Measurements from ENCODE around the gene RNF212B.
"Not testable (repeated sequence)": the region's sequence is repeated elsewhere in the genome, so short reads cannot be mapped to it uniquely, and the experiment has no call there.

RNF212B gene

GRCh38 chr14:23252420-23253333 is 14.9 kb downstream of the RNF212B start:
- H3K4me3 ChIP-seq (ENCODE audit: low read depth, low read length), result no peak overlapping the region
- ChIA-PET POLR2A (no interaction called here), CTCF (interaction anchor here (0.7 kb wide), 1 partner anchor 9 kb away, joined by 3 read pairs; no protein-coding TSS in a partner anchor)
- no peak for DNase-seq (ENCODE audit: low read depth, low spot score)
- no peak for TF ChIP-seq CTCF (IDR thresholded peaks at IDR 0.05; ENCODE audit: insufficient read depth, low read length, missing control alignments)

GRCh38 chr14:23258256-23258655 is 20.5 kb downstream of the RNF212B start:
- CTCF ChIA-PET, result interaction anchor here (1.0 to 3.2 kb wide), 2 partner anchors 9 to 122 kb away, joined by 3 to 9 read pairs; no protein-coding TSS in a partner anchor
- no peak overlapping the region for H3K4me3 ChIP-seq (ENCODE audit: low read depth, low read length)
- POLR2A ChIA-PET, result no interaction called here
- no peak for DNase-seq (ENCODE audit: low read depth, low spot score)
- TF ChIP-seq CTCF (IDR thresholded peaks at IDR 0.05; ENCODE audit: insufficient read depth, low read length, missing control alignments), result no peak

DNA sequence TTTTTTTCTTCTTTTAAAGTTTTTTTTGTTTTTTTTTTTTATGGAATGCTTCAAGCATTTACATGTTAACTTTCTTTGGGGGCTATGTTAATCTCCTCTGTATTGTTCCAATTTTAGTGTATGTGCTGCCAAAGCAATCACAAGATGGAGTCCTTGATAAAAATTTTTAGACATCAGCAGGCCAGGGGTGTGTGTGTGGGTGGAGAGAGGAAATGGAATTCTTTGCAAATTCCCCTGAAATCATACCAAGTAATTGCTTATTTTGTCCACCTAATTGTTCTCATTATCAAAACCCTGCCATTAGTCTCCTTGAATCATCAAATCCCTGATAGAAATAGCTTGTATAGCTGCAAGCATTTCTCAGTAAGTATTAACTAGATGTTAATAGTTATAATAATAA is 21.7 kb downstream of the RNF212B start:
- no peak overlapping the region for H3K4me3 ChIP-seq (ENCODE audit: low read depth, low read length)
- TF ChIP-seq CTCF (IDR thresholded peaks at IDR 0.05; ENCODE audit: insufficient read depth, low read length, missing control alignments), result no peak
- DNase-seq (ENCODE audit: low read depth, low spot score), result no peak
- CTCF ChIA-PET, result interaction anchor here (0.9 to 3.2 kb wide), 5 partner anchors 11 to 139 kb away, joined by 3 to 9 read pairs (median 6); no protein-coding TSS in a partner anchor
- POLR2A ChIA-PET, result interaction anchor here (0.6 kb wide), 1 partner anchor 267 kb away, joined by 4 read pairs; no protein-coding TSS in a partner anchor

DNA sequence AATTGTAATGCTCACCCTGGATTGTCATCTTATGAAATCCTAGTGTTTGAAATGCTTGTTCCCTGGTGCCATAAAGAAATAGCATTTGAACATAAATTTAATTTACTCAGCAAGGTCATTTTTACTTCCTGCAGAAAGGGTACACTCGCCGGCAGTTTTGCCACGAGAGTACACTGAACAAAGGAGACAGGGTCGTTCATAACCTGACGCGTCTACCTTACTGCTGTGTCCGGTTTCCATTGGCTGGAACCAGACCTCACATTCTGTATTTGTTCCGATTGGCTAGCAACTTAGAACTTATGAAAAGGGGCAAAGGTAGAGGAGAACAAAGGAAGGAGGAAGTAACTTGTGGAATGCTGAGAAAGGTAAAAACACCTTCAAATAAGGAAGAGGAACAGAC is 23.1 kb downstream of the RNF212B start:
- POLR2A ChIA-PET; H3K4me3 ChIP-seq (ENCODE audit: low read depth, low read length); DNase-seq (ENCODE audit: low read depth, low spot score): not testable (repeated sequence)
- CTCF ChIA-PET, result interaction anchor here (1.2 to 3.2 kb wide), 4 partner anchors 11 to 140 kb away, joined by 4 to 9 read pairs (median 8); no protein-coding TSS in a partner anchor

DNA sequence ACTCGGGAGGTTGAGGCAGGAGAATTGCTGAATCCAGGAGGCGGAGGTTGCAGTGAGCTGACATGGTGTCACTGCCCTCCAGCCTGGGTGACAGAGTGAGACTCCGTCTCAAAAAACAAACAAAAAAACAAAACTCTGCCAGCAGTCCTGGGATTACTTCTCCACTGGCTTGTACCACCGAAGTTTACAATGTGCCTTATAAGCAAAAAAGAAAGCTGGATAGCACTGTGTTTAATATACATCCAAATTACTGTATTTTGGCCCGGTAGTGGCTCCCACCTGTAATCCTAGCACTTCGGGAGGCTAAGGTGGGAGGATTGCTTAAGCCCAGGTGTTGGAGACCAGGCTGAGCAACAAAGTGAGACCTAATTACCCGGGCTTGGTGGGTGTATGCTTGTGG is 31.5 kb downstream of the RNF212B start:
- H3K4me3 ChIP-seq (ENCODE audit: low read depth, low read length), result no peak overlapping the region

DNA sequence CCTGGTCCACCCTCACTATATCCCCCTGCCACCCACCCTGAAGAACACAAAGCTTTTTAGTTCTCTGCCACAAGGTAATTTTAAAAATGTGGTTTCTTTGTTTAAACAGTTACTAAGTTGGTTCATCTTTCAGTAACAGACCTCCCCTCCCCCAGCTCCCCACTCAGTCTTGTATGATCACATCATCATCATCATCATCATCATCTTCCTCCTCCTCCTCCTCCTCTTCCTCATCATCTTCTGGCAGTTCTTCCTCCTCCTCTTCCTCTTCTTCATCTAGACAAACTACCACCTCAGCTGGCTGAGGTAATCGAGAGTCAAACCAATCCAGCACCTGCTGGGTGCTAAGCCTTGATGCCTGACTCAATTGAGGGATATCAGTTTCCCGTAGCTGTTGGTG is 37.7 kb downstream of the RNF212B start:
- TF ChIP-seq CTCF (IDR thresholded peaks at IDR 0.05; ENCODE audit: insufficient read depth, low read length, missing control alignments), result no peak
- POLR2A ChIA-PET, result interaction anchor here (1.4 kb wide), 1 partner anchor 11 kb away, joined by 4 read pairs; no protein-coding TSS in a partner anchor
- CTCF ChIA-PET, result interaction anchor here (4.0 to 4.1 kb wide), 2 partner anchors 11 to 12 kb away, joined by 23 read pairs; partner anchors contain the start of gene HOMEZ
- H3K4me3 ChIP-seq (ENCODE audit: low read depth, low read length), result no peak overlapping the region
- DNase-seq (ENCODE audit: low read depth, low spot score), result no peak

More for the DNA sequence above, 31.5 kb downstream of the RNF212B start:
- TF ChIP-seq CTCF (IDR thresholded peaks at IDR 0.05; ENCODE audit: insufficient read depth, low read length, missing control alignments), result no peak
- ChIA-PET POLR2A (interaction anchor here (0.6 kb wide), 1 partner anchor 64 kb away, joined by 3 read pairs; no protein-coding TSS in a partner anchor), CTCF (interaction anchor here (1.4 to 3.4 kb wide), 8 partner anchors 13 to 293 kb away, joined by 3 to 15 read pairs (median 4); no protein-coding TSS in a partner anchor)
- no peak for DNase-seq (ENCODE audit: low read depth, low spot score)
